GM18951 (cell line): ENCODE results near the gene SSC5D.

Source experiments
- POLR2A ChIP-seq: IDR thresholded peaks from 4 replicates; pipeline ENCODE4 v1.6.1; 2011; ENCODE audit warnings: mild to moderate bottlenecking; ENCODE audit not compliant: insufficient read length, insufficient read depth; ENCODE audit errors: extremely low read depth
- in situ Hi-C: fragments of 300-500 bp; cut with MboI; formaldehyde crosslinking; loops from one replicate; pipeline ENCODE4 v1.12.0; 2022; ENCODE audit warnings: low sequenced_read_pairs, mixed read lengths, inconsistent platforms; ENCODE audit not compliant: unreplicated experiment

Gene SSC5D

DNA sequence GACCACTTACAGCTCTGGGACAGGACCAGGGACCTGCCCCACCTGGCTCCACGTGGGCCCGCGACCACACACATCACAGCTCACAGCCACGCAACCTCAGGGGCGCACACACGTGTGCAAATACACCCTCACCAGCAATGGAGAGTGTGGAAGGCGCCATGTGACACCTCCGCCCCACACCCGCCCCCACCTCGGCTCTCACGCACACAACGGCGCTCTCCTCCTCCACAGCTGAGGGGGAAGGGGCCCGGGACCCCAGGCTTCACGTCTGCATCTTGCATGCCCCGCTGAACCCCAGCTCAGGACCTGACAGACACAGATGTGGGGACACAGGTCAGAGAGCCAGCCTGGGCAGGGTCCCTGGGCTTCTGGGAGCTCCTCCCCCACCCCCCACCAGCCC is 38.8 kb upstream of the SSC5D start:
- in situ Hi-C loops: no loop called here
- no peak for TF ChIP-seq POLR2A

DNA sequence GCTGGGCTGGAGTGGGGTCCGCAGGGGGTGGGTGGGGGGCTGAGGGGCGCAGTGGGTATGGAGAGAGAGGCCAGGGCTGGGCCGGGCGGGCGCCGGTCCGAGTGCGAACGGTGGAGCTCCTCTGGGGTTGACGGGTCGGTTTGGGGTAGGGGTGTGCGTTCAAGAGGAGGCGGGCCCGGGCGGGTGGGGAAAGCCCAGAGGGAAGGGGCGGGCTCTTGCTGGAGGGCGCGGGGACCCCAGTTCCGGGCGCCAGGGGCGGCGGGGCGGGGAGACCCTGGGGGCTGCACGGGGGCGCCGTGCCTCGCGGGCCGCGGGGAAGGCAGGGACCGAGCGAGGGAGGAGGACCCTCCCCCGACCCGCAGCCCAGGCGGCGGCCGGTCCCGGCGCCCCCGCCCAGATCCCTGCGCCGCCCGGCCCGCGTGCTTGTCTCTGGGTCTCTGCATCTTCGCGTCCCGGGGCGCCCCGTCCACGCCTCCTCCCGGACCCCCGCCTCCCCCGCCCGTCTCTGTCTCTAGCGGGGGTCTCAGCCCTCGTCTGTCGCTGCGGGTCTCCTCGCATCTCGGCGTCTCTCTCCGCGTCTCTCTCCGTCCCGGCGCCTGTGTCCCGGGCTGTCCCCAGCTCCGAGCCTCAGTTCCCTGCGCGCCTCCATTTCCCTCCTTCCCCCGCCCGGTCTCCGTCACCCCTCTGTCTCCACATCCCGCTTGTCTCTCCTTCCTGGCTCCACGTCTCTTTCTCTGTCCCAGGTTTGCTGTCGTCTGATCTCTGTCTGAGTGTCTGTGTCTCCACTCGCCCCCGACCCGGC is 36.9 kb upstream of the SSC5D start:
- in situ Hi-C loops: no loop called here
- TF ChIP-seq POLR2A: no peak

GRCh38 chr19:55451965-55452748 is 36.1 kb upstream of the SSC5D start:
- in situ Hi-C loops: no loop called here
- no peak for TF ChIP-seq POLR2A

GRCh38 chr19:55452749-55453346 is 35.4 kb upstream of the SSC5D start:
- in situ Hi-C loops: no loop called here
- TF ChIP-seq POLR2A: no peak

- in situ Hi-C loops: no loop called here
- TF ChIP-seq POLR2A: no peak
These were observed 34.5 kb upstream of the SSC5D start for GRCh38 chr19:55453511-55454260.

- in situ Hi-C loops: no loop called here
These were observed 33.4 kb upstream of the SSC5D start for GRCh38 chr19:55454787-55455243.

DNA sequence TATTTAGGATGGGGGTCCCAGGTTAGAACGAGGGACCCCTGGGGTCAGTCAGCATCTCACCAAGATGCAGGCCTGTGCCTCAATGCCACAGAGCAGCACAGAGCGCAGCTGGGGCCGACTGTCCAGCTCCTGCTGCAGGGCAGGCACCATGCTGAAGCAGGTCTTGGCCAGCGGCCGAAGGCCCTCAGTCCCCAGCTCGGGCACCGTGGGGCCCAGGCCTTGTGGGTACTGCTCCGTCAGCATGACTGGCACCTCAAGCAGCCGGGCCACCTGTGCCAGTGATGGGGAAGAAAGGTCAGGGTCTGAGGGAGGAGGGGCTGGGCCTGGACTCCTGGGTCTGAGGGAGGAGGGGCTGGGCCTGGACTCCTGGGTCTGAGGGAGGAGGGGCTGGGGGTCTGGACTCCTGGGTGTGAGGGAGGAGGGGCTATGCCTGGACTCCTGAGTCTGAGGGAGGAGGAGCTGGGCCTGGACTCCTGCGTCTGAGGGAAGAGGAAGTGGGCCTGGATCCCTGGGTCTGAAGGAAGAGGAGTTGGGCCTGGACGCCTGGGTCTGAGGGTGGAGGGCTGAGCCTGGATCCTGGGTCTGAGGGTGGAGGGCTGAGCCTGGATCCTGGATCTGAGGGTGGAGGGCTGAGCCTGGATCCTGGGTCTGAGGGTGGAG is 32.5 kb upstream of the SSC5D start:
- TF ChIP-seq POLR2A: no peak
- in situ Hi-C loops: no loop called here

More at GRCh38 chr19:55454787-55455243, 33.4 kb upstream of the SSC5D start:
- TF ChIP-seq POLR2A: no peak

GRCh38 chr19:55456347-55456746 is 31.9 kb upstream of the SSC5D start:
- in situ Hi-C loops: no loop called here
- TF ChIP-seq POLR2A: no peak

DNA sequence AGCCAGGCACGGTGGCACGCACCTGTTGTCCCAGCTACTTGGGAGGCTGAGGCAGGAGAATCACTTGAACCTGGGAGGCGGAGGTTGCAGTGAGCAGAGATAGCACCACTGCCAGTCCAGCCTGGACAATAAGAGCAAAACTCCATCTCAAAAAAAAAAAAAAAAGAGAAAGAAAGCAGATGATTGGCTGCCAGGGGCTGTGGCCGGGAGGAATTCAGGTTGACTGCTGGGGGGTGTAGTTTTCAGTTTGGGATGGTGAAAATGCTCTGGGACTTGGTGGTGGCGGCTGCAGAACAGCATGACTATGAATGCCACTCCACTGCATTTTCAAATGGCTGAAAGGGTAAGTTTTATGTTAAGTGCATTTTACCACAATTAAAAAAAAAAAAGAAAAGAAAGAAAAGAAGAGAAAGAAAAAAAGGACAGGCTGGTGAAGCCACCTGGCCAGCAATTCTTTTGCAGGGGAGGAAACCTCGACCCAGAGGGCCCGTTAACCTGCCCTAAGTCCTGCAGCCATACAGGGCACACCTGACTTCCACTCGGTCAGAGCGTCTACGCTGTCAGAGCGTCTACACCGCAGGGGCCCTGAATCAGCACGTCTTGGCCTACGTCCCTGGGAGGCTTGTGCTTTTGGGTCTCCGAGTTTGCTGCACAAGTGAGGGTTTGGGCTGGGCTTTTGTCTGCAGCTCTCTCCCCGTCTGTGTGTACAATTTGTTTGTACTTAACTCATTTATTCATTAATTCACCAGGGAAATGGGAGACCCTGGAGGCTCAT is 30.4 kb upstream of the SSC5D start:
- in situ Hi-C loops: no loop called here
- TF ChIP-seq POLR2A: no peak

DNA sequence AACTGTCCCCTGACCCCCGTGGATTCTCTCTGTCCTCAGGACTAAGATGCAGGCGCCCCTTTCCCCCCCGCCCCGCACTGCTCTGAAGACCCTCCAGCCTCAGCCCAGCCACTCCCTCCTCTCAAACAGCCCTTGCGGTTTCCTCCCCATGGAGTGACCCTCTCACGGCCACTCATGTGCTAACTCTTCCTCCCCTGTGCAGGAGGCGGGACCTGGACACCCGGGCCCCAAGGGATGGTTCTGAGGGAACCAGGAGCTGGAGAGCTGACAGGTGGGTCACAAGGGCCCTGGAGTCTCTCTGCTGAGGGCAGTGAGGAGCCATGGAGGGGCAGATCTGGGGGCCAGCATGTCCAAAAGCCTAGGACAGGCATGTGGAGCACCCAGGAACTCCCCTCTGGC is 28.7 kb upstream of the SSC5D start:
- TF ChIP-seq POLR2A: no peak
- in situ Hi-C loops: no loop called here

DNA sequence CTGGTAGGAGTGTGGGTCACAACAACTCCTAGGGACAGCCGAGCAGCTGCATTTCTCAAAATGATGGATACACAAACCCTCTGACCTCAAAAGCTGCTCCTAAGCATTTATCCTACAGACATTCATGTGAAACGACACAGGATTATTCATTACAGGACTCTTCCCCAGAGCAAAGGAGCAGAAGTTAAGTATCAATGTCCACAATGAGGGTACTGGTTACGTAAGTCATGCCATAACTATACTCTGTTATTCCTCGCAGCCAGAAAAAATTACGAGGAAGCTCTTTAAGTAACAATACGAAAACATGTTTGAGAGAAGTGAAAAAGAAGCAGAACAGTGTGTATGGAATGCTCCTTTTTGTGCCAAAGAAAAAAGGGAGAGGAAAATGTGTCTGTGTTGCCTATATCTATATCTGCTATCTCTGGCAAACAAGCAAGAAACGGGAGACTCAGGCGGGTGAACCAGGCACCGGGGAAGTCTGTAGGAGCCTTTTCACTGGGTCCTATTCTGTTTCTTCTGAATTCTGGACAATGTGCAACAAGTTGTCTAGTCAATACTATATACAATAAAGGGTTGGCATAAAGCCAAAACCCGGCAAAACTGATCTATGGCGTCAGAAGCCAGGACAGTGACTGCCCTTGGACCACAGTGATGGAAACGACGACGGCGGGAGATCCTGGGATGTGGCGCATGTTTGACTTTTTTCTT is 28.1 kb upstream of the SSC5D start:
- in situ Hi-C loops: no loop called here
- TF ChIP-seq POLR2A: no peak
